ENCODE results near the gene RASSF4. TPM values are rescaled to one million over a fixed set of nuclear protein-coding genes. Genes with fewer than 3 reads are reported as not detected.

The RASSF4 gene
- total and polyA plus RNA-seq, 4 donors, result 32.5 to 87.9 (median 56.8) TPM

DNA sequence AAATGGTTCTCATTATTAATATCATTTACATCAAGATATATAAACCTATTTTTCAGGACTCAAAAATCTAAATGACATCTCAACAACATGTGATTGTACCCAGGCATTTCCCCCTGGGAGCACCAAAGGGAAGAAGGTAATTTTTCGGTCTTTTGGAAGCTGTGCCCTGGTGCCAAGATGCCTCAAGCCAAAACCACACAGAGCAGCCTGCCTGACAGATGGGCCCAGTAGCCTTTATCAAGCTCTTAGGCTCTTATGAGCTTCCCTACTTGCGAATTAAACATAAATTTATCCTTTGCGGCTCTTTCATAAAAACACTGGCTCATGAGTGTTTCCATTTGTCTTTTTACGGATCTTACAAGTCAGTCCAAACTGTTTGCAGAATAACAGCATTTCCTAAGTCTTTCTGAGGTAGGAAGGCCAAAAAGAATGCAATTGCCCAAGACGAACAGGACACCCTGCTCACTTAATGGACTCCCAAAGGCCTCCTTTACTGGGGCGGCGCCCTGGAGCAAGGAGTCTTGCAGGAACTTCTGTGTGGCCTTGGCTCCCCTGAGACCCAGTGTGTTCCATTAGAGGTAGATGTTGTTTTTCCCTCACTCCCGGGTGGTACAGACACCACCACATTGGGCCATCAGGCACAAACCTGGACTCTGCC is 4.1 kb upstream of the RASSF4 start:
- Histone ChIP-seq H3K9me3 (ENCODE audit: control insufficient read depth, insufficient read depth, low read length) (no peaks in the 10 kb centered on the region), H3K4me1 (ENCODE audit: control insufficient read depth, insufficient read depth, low read length) (peaks cover 16% of the 10 kb centered on the region), H3K27ac (ENCODE audit: low read depth, low read length) (no peak overlapping the region), H3K36me3 (ENCODE audit: control insufficient read depth, insufficient read depth, low read length) (no peaks in the 10 kb centered on the region), H3K27me3 (ENCODE audit: control insufficient read depth, insufficient read depth, low read length) (no peaks in the 10 kb centered on the region), H3K4me3 (ENCODE audit: low read depth, low read length) (no peak overlapping the region)
- peak in 2 of 6 donors; percentile 62 to 84 for DNase-seq (ENCODE audit: low read depth in 4 of 6, low spot score in 6 of 6)
- 62% methylated on average over 3 of the region's 8 CpGs for WGBS (ENCODE audit: insufficient coverage)

DNA sequence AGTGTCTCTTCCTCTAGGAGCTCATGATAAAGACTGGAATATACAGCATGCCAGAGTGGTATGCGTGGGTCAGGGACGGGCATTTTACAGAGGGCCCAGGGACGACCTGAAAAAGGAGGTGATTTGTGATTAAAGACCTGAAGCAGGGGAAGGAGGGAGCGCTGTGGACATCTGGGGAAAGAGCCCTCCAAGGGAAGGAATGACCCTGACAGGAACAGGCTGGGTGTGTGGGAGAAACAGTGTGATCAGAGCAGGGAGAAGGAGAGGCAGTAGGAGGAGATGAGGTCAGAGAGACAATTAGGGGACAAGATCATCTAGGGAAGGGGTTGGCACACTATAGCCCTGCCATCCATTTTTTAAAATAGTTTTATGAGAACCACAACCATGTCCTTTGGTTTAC is 3.4 kb upstream of the RASSF4 start:
- no peak overlapping the region for H3K27ac ChIP-seq (ENCODE audit: low read depth, low read length)
- no peaks in the 10 kb centered on the region for H3K9me3 ChIP-seq (ENCODE audit: control insufficient read depth, insufficient read depth, low read length)
- H3K4me1 ChIP-seq (ENCODE audit: control insufficient read depth, insufficient read depth, low read length), result peaks cover 23% of the 10 kb centered on the region
- H3K27me3 ChIP-seq (ENCODE audit: control insufficient read depth, insufficient read depth, low read length), result no peaks in the 10 kb centered on the region
- DNase-seq (ENCODE audit: low read depth in 4 of 6, low spot score in 6 of 6), result no peak
- WGBS (ENCODE audit: insufficient coverage), result 92% methylated on average over 4 of the region's 4 CpGs
- H3K36me3 ChIP-seq (ENCODE audit: control insufficient read depth, insufficient read depth, low read length), result no peaks in the 10 kb centered on the region
- no peak overlapping the region for H3K4me3 ChIP-seq (ENCODE audit: low read depth, low read length)

DNA sequence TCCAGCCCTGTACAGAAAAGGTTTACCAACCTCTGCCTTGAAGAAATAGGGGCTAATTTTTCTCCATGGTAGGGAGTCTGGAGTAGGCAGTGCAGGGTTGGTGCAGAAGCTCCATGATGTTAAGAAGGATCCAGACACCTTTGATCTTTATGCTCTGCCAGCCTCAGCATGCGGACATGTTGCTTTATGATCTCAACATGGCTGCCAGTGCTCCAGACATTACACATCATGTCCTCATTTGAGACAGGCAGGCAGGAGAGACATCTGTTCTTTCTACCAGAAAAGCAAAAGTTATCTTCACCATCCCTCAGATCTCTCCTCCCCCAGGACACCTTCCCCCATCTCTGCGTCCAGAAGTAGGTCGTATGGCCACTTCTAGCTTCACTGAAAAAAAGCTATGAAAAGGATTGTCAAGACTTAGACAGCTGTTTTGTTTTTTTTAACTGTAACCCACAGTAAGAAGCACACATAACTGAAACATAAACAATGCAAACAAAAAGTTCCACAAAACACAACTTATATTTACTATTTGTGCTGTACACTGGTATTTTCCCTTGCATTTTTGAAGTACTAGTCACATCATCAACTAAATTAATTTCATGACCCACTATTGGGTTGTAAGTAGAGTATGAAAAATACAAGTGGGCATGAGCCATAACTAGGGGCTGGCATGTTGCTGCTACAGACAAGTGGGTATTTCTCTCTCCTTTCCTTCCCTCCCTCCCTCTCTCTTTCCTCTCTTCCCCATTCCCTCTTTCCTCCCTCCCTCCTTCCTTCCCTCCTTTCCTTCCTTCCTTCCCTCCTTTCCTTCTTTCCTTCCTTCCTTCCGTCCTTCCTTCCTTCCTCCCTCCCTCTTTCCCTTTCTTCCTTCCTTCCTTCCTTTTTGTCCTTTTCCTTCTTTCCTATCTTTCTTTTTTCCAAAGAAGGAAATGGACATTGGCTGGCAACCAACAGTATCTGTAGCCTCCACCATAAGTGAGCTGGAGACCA is 2.6 kb upstream of the RASSF4 start:
- H3K27ac ChIP-seq (ENCODE audit: low read depth, low read length), result no peak overlapping the region
- no peaks in the 10 kb centered on the region for H3K27me3 ChIP-seq (ENCODE audit: control insufficient read depth, insufficient read depth, low read length)
- no peak for DNase-seq (ENCODE audit: low read depth in 4 of 6, low spot score in 6 of 6)
- H3K36me3 ChIP-seq (ENCODE audit: control insufficient read depth, insufficient read depth, low read length), result no peaks in the 10 kb centered on the region
- peaks cover 31% of the 10 kb centered on the region for H3K4me1 ChIP-seq (ENCODE audit: control insufficient read depth, insufficient read depth, low read length)
- H3K4me3 ChIP-seq (ENCODE audit: low read depth, low read length), result no peak overlapping the region
- 100% methylated on average over 2 of the region's 4 CpGs for WGBS (ENCODE audit: insufficient coverage)
- no peaks in the 10 kb centered on the region for H3K9me3 ChIP-seq (ENCODE audit: control insufficient read depth, insufficient read depth, low read length)

DNA sequence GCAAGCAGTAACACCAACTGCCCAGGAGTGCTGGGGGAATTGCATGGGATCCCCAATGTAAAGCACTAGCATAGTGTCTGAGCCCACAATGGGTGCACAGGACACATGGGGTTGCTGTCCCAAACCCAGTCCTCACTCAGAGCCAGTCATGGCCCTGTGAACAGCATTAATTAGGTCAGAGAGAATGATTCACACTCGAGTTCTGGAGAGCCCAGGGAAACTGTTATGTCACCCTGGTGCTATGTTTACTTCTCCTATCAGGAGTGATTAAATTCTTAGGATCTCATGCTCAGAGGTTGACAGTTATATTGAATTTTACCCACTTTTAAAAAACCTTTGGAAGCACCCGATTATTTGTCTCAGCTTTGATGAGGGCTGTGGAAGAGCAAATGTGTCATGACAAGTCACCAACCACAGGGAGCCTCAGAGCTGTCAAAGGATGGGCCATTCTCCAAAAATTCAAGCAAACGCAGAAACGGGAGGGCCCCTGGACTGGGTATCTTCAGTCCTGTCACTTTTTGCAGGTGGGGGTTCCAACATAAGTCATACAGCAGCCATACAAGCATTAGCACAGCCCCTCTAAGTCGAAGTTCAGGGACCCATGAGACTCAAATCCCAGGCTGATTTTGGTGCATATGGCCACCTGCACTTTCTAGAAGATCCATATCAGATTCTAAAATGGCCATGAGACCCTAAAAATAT is 1.3 kb upstream of the RASSF4 start:
- Histone ChIP-seq H3K36me3 (ENCODE audit: control insufficient read depth, insufficient read depth, low read length) (peaks cover 9% of the 10 kb centered on the region), H3K9me3 (ENCODE audit: control insufficient read depth, insufficient read depth, low read length) (no peaks in the 10 kb centered on the region), H3K4me3 (ENCODE audit: low read depth, low read length) (peak overlapping the region; percentile 89), H3K27me3 (ENCODE audit: control insufficient read depth, insufficient read depth, low read length) (no peaks in the 10 kb centered on the region), H3K27ac (ENCODE audit: low read depth, low read length) (no peak overlapping the region), H3K4me1 (ENCODE audit: control insufficient read depth, insufficient read depth, low read length) (peaks cover 44% of the 10 kb centered on the region)
- DNase-seq (ENCODE audit: low read depth in 4 of 6, low spot score in 6 of 6), result no peak
- WGBS (ENCODE audit: insufficient coverage), result 53% methylated on average over 3 of the region's 5 CpGs

DNA sequence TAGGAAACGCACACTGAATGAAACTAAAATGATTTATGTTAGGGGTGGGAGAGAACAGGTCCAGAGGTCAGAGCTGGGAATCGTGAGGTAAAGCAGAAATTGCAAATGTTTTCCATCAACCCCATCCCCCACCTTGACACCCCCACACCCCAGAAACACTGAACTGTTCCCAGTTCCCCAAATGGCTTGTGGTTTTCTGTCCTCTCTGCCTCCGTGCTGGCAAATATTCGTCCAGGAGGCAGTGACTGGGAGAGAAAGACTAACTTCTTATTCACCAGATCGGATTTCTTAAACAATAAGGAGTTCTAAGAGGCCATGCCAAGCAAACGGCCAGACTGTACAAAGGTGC is 730 bp upstream of the RASSF4 start:
- 0% methylated on average over 4 of the region's 6 CpGs for WGBS (ENCODE audit: insufficient coverage)
- DNase-seq (ENCODE audit: low read depth in 4 of 6, low spot score in 6 of 6), result no peak
- Histone ChIP-seq H3K4me3 (ENCODE audit: low read depth, low read length) (peak overlapping the region; percentile 89), H3K27me3 (ENCODE audit: control insufficient read depth, insufficient read depth, low read length) (no peaks in the 10 kb centered on the region), H3K27ac (ENCODE audit: low read depth, low read length) (peak overlapping the region; percentile 87), H3K36me3 (ENCODE audit: control insufficient read depth, insufficient read depth, low read length) (peaks cover 9% of the 10 kb centered on the region), H3K4me1 (ENCODE audit: control insufficient read depth, insufficient read depth, low read length) (peaks cover 50% of the 10 kb centered on the region), H3K9me3 (ENCODE audit: control insufficient read depth, insufficient read depth, low read length) (no peaks in the 10 kb centered on the region)

DNA sequence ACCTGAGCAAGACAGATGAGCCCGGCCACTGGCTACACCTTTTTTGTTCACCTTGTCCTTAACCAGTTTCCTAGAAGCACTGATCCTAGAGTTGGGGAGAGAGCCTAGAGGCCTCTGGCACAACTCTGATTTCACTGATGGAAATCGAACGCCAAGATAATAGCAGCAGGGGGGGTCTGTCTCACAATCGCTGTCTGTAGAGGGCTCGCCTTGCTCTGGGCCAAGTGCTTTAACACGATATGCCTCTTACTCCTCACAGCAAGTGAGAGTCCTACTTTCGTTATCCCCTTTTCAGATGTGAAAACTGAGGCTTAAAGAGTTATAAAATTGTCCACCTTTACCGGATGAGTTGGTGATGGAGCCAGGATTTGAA is 472 bp downstream of the RASSF4 start:
- DNase-seq (ENCODE audit: low read depth in 4 of 6, low spot score in 6 of 6), result no peak
- H3K4me1 ChIP-seq (ENCODE audit: control insufficient read depth, insufficient read depth, low read length), result peaks cover 57% of the 10 kb centered on the region
- H3K4me3 ChIP-seq (ENCODE audit: low read depth, low read length), result peak overlapping the region; percentile 89
- 29% methylated on average over 5 of the region's 8 CpGs for WGBS (ENCODE audit: insufficient coverage)
- no peaks in the 10 kb centered on the region for H3K27me3 ChIP-seq (ENCODE audit: control insufficient read depth, insufficient read depth, low read length)
- no peaks in the 10 kb centered on the region for H3K9me3 ChIP-seq (ENCODE audit: control insufficient read depth, insufficient read depth, low read length)
- peak overlapping the region; percentile 65 for H3K27ac ChIP-seq (ENCODE audit: low read depth, low read length)
- peaks cover 9% of the 10 kb centered on the region for H3K36me3 ChIP-seq (ENCODE audit: control insufficient read depth, insufficient read depth, low read length)

DNA sequence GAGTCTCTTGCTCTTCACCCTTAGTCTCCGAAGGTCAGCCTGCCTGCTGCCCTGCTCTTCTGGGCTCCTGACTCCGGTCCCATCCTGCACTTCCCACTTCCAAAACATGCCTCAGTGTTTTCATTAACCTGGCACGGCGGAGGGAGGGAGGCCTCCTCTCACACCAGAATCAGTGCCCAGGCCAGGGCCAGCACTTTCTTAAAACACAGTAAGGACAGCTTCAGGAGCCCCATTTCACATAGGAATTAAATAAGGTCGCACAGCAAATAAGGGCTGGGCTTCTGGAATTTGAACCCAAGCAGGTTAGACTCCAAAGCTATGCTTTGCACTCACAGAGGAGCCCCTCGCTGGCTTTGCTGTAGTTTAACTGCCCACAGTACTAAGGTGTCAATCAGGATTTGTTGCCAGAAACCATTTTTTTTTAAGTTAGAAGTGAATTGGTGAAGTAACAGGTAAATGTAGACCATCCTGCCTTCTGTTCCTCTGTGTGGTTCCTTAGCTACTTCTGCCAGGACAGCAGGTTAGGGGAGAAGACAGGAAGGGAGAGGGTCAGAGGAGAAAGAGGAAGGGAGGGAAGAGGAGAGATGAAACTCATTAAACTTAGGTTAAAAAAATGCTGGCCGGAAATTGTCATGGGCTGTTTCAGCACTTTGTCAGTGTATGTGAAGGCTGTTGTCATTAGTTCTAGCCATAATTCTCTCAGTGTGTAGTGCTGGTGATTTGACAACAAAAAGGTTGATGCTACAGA is 1.1 kb downstream of the RASSF4 start:
- DNase-seq (ENCODE audit: low read depth in 4 of 6, low spot score in 6 of 6), result no peak
- Histone ChIP-seq H3K9me3 (ENCODE audit: control insufficient read depth, insufficient read depth, low read length) (no peaks in the 10 kb centered on the region), H3K36me3 (ENCODE audit: control insufficient read depth, insufficient read depth, low read length) (peaks cover 9% of the 10 kb centered on the region), H3K27ac (ENCODE audit: low read depth, low read length) (peak overlapping the region; percentile 65), H3K27me3 (ENCODE audit: control insufficient read depth, insufficient read depth, low read length) (no peaks in the 10 kb centered on the region), H3K4me1 (ENCODE audit: control insufficient read depth, insufficient read depth, low read length) (peaks cover 62% of the 10 kb centered on the region), H3K4me3 (ENCODE audit: low read depth, low read length) (peak overlapping the region; percentile 89)
- WGBS (ENCODE audit: insufficient coverage), result 86% methylated on average over 3 of the region's 7 CpGs

DNA sequence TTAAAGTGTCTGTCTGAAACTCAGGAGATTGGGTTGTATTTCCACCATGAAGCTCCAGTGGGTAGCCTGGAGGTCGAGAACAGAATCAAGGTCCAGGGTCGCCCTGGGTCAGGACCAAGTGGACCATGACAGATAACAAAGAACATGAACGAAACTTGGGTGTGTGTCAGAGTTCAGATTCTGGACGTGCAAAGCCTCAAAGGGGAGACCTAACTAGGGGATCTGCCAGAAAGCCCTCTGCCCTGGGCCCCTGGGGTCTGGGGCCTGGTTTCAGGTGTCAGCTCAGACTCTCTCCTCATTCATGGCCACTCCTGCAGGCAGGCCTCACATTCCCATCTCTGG is 1.6 kb downstream of the RASSF4 start:
- no peak overlapping the region for H3K4me3 ChIP-seq (ENCODE audit: low read depth, low read length)

More for the DNA sequence above, 1.6 kb downstream of the RASSF4 start:
- WGBS (ENCODE audit: insufficient coverage), result 70% methylated on average over 4 of the region's 4 CpGs
- Histone ChIP-seq H3K27me3 (ENCODE audit: control insufficient read depth, insufficient read depth, low read length) (no peaks in the 10 kb centered on the region), H3K36me3 (ENCODE audit: control insufficient read depth, insufficient read depth, low read length) (peaks cover 9% of the 10 kb centered on the region), H3K27ac (ENCODE audit: low read depth, low read length) (peak overlapping the region; percentile 65), H3K4me1 (ENCODE audit: control insufficient read depth, insufficient read depth, low read length) (peaks cover 68% of the 10 kb centered on the region), H3K9me3 (ENCODE audit: control insufficient read depth, insufficient read depth, low read length) (no peaks in the 10 kb centered on the region)
- no peak for DNase-seq (ENCODE audit: low read depth in 4 of 6, low spot score in 6 of 6)
